Fibroblast of skin of right quadriceps (primary cell): Measurements from ENCODE around the gene GPHA2.

Source experiments
- DNase-seq: peaks from one replicate; pipeline ENCODE4 v3.0.0-alpha.2; 2013

Gene GPHA2

GRCh38 chr11:64888729-64889511 lies 46.8 kb downstream of the GPHA2 start:
- no peak for DNase-seq

DNA sequence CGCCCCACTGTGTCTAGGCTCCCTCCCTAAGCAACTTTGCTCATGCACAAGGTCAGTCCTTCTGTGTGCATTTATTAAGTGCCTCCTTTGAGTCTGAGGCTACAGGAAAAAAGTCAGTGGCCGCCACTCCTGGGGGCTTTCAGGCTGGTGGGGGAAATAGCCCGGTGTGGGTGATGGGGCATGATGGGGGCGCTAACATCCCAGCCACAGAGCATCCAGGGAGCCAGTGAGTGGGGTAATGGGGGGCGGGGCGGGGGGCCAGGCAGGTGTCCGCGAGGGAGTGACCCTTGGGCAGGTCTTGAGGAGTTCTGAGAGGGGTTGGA lies 47.3 kb downstream of the GPHA2 start:
- no peak for DNase-seq

DNA sequence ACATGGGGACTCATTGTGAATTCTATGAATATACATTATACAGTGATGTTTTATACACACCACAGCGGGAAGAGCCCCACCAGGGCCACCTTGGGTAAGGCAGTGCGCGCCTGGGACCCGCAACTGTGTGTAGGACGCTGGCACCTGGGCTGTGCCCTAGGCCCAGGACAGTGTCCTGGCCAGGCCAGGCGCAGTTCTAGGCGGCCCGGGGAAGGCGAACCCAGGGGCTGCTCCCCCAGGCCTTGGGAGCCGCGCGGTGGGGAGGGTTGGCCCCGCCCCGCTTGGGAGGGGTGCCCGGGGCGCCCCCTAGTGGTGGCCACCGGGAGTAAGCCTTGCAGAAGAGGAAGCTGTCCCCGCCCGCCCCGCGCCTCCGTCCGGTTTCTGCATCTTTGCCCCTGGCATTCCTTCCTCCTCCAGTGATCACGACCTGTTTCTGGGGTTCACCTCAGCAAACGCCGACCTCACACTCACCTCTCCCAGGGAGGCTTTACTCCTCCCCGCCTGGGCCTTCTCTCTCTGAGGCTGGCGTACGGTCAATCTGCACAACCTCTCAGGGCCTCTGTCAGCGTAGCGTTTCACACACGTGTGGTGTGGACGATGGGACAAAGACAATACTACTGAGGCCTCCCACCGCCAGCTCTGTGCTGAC lies 47.8 kb downstream of the GPHA2 start:
- peak; percentile 57 for DNase-seq

DNA sequence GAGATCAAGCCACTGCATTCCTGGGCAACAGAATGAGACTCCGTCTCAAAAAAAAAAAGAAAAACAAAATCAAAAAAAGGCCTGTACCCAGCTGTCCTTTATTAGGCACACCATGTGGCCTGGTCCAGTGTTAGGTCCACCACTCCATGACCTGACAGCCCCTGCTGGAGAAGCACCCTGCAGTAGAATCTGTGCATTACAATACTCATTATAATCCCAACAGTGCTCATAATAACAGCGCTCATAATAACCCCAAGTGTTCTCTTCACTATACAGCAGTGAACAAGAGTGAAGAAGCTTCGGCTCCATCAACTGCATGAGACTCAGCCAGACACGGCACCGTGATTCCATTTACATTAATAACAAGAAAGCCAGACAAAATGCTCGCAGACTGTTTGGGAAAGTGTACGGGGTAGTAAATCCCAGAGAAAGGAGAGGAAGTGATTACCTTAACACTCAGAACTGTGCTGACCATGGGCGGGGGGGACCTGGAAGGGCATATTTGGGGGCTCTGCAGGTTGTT lies 48.4 kb downstream of the GPHA2 start:
- no peak for DNase-seq

DNA sequence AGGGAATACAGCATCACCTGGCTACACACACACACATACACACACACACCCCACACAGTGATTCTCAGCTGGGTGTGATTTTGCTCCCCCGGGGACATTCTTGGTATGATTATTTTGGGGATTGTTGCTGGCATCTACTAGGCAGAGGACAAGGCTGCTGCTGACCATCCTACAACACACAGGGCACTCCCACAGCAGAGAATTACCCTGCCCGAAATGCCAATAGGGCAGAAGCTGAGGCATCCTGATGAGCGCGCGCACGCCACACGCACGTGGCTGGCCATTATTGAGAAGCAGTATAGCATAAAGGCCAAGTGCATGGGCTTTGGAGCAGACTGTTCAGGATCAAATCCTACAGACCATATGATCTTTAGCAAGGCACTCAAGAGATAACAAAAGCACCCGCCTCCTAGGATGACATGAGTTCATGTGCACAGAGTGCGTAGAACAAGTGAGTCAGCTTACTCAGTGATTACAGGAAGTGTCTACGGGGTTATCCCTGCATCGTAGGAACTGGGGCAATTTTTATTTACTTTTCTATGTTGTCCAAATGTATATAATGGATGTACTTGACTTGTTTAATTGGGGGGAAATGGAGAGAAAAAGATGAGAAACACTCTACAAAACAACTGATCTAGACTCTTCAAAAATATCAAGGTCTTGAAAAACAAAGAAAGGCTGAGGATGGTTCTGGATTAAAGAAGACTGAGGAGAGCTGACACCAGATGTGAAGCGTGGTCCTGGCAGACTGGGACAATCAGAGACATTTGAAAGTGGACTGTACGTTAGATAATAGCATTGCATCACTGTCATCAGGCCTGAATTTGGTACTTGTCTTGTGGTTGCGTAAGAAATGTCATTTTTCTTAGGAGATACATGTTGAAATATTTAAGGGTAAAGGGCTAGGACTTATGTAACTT lies 50.1 kb downstream of the GPHA2 start:
- peak; percentile 55 for DNase-seq
